Measurements from ENCODE around the gene FERMT2.

The FERMT2 gene

DNA sequence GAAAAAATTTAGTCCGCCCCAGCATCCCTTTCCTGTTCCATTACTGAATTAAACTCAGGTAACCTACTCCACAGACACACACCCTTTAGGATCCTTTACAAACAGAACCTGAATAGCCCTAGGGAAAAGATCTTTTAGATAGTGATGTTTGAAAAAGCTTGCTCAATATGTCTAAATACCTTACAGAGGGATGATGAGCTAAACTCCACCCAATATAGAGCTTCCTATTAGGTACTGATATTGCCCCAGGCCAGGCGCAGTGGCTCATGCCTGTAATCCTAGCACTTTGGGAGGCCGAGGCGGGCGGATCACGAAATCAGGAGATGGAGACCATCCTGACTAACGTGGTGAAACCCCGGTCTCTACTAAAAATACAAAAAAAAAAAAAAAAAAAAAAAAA lies 50.1 kb downstream of the FERMT2 start:
- TF ChIP-seq, protein P1, sequence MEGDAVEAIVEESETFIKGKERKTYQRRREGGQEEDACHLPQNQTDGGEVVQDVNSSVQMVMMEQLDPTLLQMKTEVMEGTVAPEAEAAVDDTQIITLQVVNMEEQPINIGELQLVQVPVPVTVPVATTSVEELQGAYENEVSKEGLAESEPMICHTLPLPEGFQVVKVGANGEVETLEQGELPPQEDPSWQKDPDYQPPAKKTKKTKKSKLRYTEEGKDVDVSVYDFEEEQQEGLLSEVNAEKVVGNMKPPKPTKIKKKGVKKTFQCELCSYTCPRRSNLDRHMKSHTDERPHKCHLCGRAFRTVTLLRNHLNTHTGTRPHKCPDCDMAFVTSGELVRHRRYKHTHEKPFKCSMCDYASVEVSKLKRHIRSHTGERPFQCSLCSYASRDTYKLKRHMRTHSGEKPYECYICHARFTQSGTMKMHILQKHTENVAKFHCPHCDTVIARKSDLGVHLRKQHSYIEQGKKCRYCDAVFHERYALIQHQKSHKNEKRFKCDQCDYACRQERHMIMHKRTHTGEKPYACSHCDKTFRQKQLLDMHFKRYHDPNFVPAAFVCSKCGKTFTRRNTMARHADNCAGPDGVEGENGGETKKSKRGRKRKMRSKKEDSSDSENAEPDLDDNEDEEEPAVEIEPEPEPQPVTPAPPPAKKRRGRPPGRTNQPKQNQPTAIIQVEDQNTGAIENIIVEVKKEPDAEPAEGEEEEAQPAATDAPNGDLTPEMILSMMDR (IDR thresholded peaks at IDR 0.05; ENCODE audit: low read depth, low read length, poor library complexity, severe bottlenecking) = no peak
- TF ChIP-seq EZH2phosphoT487 (IDR thresholded peaks at IDR 0.05; ENCODE audit: borderline replicate concordance, low read length) = no peak
- no peaks in the 10 kb centered on the region for H3K79me2 ChIP-seq (ENCODE audit: control insufficient read depth, low read length)
- no peaks in the 10 kb centered on the region for H3K27me3 ChIP-seq (ENCODE audit: control insufficient read depth, low read length)

DNA sequence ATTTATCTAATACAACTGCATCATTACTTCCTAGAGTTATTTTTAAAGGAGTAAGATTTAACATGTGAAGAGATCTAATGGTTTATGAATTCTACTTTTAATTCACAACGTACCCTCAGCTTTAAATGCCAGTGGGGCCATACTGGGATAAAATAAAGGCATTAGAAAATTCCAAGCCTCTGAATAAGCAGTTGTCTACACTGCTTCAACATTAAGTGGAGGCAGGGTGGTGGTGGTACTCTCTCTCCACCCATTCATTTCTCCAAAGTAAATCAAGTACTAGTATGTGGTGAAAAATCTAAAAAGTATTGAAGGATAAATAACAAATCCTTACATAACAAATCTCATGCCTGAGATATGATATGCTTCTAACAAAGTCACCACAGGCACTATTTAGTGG lies 52.4 kb downstream of the FERMT2 start:
- TF ChIP-seq, protein P1 (IDR thresholded peaks at IDR 0.05; ENCODE audit: low read depth, low read length, poor library complexity, severe bottlenecking) = no peak
- no peak for TF ChIP-seq EZH2phosphoT487 (IDR thresholded peaks at IDR 0.05; ENCODE audit: borderline replicate concordance, low read length)
- no peaks in the 10 kb centered on the region for H4K20me1 ChIP-seq (ENCODE audit: control insufficient read depth, insufficient read depth, low read depth, low read length)

More for the DNA sequence above, 50.1 kb downstream of the FERMT2 start:
- Histone ChIP-seq H3K9me3 (ENCODE audit: control insufficient read depth, insufficient read depth, low read length) (no peaks in the 10 kb centered on the region), H3F3A (ENCODE audit: control insufficient read depth, insufficient read depth) (no peaks in the 10 kb centered on the region), H3K36me3 (ENCODE audit: control insufficient read depth, low read length) (no peaks in the 10 kb centered on the region), H3K4me3 (ENCODE audit: low read length) (no peak overlapping the region), H3K27ac (ENCODE audit: low read depth, low read length) (no peak overlapping the region), H4K20me1 (ENCODE audit: control insufficient read depth, insufficient read depth, low read depth, low read length) (no peaks in the 10 kb centered on the region), H3K4me2 (ENCODE audit: low read length) (no peak overlapping the region), H3K4me1 (ENCODE audit: control insufficient read depth, low read length) (no peaks in the 10 kb centered on the region), H3K9me2 (replicated peaks; ENCODE audit: control insufficient read depth, low read length) (no peaks in the 10 kb centered on the region)

DNA sequence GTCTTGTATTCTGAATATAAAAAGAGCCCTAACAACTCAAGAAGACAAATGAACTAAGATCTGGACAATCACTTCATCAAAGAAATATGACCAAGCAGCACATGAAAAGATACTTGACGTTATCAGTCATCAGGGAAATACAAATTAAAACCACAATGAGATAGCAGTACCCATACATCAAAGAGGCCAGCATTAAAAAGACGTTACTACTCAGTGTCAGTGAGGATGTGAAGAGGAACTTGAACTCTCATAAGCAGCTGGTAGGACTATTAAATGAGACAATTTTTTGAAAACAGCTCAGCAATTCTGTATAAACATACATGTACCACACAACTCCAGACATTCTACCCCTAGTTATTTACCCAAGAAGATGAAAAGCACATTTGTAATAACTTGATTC lies 55.9 kb downstream of the FERMT2 start:
- Histone ChIP-seq H3K79me2 (ENCODE audit: control insufficient read depth, low read length) (no peaks in the 10 kb centered on the region), H3K4me2 (ENCODE audit: low read length) (no peak overlapping the region), H3K9me2 (replicated peaks; ENCODE audit: control insufficient read depth, low read length) (no peaks in the 10 kb centered on the region), H3K27me3 (ENCODE audit: control insufficient read depth, low read length) (no peaks in the 10 kb centered on the region), H3K4me1 (ENCODE audit: control insufficient read depth, low read length) (no peaks in the 10 kb centered on the region), H3K4me3 (ENCODE audit: low read length) (no peak overlapping the region), H3K36me3 (ENCODE audit: control insufficient read depth, low read length) (no peaks in the 10 kb centered on the region), H3F3A (ENCODE audit: control insufficient read depth, insufficient read depth) (no peaks in the 10 kb centered on the region), H3K9me3 (ENCODE audit: control insufficient read depth, insufficient read depth, low read length) (no peaks in the 10 kb centered on the region), H4K20me1 (ENCODE audit: control insufficient read depth, insufficient read depth, low read depth, low read length) (no peaks in the 10 kb centered on the region), H3K27ac (ENCODE audit: low read depth, low read length) (no peak overlapping the region)
- TF ChIP-seq, protein P1 (IDR thresholded peaks at IDR 0.05; ENCODE audit: low read depth, low read length, poor library complexity, severe bottlenecking) = no peak

More for the DNA sequence above, 52.4 kb downstream of the FERMT2 start:
- Histone ChIP-seq H3F3A (ENCODE audit: control insufficient read depth, insufficient read depth) (no peaks in the 10 kb centered on the region), H3K27ac (ENCODE audit: low read depth, low read length) (no peak overlapping the region), H3K4me1 (ENCODE audit: control insufficient read depth, low read length) (no peaks in the 10 kb centered on the region), H3K79me2 (ENCODE audit: control insufficient read depth, low read length) (no peaks in the 10 kb centered on the region), H3K9me2 (replicated peaks; ENCODE audit: control insufficient read depth, low read length) (no peaks in the 10 kb centered on the region), H3K4me2 (ENCODE audit: low read length) (no peak overlapping the region), H3K9me3 (ENCODE audit: control insufficient read depth, insufficient read depth, low read length) (no peaks in the 10 kb centered on the region), H3K27me3 (ENCODE audit: control insufficient read depth, low read length) (no peaks in the 10 kb centered on the region), H3K4me3 (ENCODE audit: low read length) (no peak overlapping the region), H3K36me3 (ENCODE audit: control insufficient read depth, low read length) (no peaks in the 10 kb centered on the region)

DNA sequence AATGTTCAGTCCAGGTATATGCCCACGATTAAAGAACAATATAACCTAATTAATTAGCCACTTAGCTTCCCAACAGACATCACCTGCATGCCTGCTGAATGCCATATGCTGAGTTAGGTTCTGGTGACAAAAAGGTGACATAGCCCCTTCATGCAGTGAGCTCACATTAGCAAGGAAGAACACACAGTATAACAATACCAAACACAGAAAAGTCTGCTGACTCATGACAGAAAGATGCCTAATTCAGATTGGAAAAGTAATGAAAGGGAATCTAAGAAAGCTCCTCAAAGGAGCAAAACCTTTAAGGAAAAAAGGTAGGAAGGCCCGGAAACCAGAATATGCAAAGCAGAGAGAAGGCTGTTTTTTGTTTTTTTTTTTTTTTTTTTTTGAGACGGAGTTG lies 59.0 kb downstream of the FERMT2 start:
- Histone ChIP-seq H3K4me1 (ENCODE audit: control insufficient read depth, low read length) (no peaks in the 10 kb centered on the region), H3K4me3 (ENCODE audit: low read length) (no peak overlapping the region), H4K20me1 (ENCODE audit: control insufficient read depth, insufficient read depth, low read depth, low read length) (no peaks in the 10 kb centered on the region), H3K27ac (ENCODE audit: low read depth, low read length) (no peak overlapping the region), H3K9me3 (ENCODE audit: control insufficient read depth, insufficient read depth, low read length) (no peaks in the 10 kb centered on the region), H3K4me2 (ENCODE audit: low read length) (no peak overlapping the region), H3K79me2 (ENCODE audit: control insufficient read depth, low read length) (no peaks in the 10 kb centered on the region), H3K36me3 (ENCODE audit: control insufficient read depth, low read length) (no peaks in the 10 kb centered on the region), H3K9me2 (replicated peaks; ENCODE audit: control insufficient read depth, low read length) (no peaks in the 10 kb centered on the region), H3K27me3 (ENCODE audit: control insufficient read depth, low read length) (no peaks in the 10 kb centered on the region), H3F3A (ENCODE audit: control insufficient read depth, insufficient read depth) (no peaks in the 10 kb centered on the region)
- TF ChIP-seq EZH2phosphoT487 (IDR thresholded peaks at IDR 0.05; ENCODE audit: borderline replicate concordance, low read length) = no peak
- TF ChIP-seq, protein P1 (IDR thresholded peaks at IDR 0.05; ENCODE audit: low read depth, low read length, poor library complexity, severe bottlenecking) = no peak
